HG03442 (cell line): ENCODE results near the gene EIF3L.

ENCODE experiments used
- ATAC-seq: cut with Tn5 transposase; IDR thresholded peaks from one replicate; pipeline ENCODE4 v1.9.1; 2021; ENCODE audit warnings: mild to moderate bottlenecking, moderate library complexity; ENCODE audit not compliant: unreplicated experiment

Gene EIF3L

DNA sequence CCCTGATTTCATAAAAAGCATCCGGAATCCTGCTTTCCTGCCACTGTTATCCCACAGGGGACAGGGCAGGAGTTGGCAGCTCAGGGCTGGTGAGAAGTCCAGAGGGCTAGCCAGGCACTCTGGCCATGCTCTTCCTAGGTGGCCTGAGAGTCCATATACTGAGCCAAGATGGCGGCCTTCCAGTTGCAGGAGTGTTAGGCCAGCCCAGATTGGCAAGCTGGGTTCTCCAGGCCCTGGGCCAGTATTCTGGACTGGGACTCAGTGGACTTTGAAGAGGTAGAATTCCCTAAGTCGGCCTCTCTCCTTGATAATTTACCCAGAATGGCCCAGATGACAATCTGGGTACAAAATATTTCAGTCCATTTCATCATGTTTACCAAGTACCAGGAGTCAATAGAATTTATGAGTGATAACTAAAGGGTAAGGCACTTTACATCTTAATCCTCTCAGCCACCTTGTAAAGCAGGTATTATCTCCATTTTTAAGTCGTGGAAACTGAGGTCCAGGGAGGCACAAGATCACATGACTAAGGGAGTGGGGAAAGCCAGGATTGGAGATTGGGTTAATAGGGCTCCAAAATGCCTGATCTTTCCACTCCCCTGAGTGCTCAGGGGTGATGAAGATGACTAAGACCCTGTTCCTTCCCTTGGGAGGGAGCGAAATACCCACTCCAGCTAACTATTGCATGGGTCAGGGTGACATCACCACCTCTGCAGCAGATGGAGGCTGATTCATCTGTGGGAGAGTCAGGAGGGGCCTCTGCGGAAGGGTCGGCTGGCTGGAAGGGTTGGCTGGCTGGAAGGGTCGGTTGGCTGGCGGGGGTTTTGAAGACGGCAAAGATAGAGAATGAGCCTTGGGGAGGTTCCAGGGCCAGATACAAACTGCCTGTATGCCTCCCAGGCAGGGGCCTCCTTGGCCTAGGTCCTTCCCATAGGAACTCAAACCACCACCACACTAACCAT, 55.6 kb downstream of the EIF3L start:
- no peak for ATAC-seq

DNA sequence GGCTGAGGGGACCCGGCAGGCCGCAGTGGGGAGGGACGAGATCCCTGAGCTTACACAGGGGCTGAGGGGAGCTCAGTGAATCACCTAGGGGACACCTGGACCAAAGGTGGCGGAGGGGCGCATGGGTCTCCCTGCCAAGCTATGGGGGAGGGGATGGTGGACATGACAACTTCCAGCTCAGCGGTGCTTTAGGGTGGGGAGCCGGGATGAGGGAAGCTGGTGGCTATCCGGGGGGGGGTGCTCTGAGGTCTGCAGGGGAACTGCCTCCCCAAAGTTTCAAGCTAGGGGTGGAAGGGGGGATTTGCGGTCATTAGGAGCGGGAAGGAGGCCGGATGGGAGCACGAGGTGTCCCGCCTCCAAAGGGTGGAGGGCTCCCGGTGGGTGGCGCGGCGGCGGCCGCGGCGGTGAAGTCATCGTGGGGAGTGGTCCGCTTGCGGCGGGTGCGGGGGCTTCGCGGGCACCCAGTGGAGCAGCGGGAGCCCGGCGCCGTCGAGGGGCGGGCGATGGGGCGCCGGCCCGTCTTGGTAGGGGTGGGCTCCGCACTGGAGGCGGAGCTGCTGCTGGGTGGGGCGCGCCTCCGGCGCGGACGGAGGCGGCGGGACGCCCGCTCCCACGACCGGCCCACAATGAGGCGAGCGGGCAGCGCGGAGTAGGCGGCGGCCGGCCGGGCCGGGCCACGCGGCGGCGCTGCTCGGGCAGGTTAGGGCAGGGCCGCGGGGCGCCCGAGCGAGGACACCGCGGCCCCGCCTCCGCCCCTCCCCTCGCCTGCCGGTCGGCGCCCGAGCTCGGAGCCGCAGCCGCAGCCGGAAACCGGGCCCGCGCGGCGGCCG, 56.5 kb downstream of the EIF3L start, which contains the start of gene MICALL1:
Gene MICALL1 (plus strand): TSS at position 764 of the 830 bp plus-strand sequence. CDS start 126 bp downstream, outside the sequence.
- ATAC-seq = peak; percentile 67

DNA sequence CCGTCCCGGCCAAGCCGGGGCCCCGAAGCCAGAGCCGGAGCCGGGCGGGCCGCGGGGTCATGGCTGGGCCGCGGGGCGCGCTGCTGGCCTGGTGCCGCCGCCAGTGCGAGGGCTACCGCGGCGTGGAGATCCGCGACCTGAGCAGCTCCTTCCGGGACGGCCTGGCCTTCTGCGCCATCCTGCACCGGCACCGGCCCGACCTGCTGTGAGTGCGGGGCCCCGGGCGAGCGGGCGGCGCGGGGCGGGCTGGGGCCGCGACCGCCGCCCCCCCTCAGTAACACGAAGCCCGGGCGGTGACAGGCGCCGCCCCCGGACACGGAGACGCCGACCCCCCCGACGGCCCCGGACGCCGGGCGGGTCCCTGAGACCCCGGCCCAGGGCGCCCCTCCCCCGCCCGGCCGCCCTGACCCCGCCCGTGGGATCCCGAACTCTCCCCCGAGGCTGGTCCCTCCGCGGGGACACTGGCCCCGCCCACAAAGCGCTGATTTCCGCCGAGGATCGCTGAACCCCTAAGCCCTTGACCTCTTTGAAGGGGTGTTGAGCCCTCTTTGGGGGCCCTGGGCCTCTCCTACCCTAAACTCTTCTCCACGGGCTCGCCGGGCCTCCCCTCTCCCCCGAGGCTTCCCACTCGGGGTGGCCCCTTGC, 57.3 kb downstream of the EIF3L start:
- peak; percentile 21 for ATAC-seq

DNA sequence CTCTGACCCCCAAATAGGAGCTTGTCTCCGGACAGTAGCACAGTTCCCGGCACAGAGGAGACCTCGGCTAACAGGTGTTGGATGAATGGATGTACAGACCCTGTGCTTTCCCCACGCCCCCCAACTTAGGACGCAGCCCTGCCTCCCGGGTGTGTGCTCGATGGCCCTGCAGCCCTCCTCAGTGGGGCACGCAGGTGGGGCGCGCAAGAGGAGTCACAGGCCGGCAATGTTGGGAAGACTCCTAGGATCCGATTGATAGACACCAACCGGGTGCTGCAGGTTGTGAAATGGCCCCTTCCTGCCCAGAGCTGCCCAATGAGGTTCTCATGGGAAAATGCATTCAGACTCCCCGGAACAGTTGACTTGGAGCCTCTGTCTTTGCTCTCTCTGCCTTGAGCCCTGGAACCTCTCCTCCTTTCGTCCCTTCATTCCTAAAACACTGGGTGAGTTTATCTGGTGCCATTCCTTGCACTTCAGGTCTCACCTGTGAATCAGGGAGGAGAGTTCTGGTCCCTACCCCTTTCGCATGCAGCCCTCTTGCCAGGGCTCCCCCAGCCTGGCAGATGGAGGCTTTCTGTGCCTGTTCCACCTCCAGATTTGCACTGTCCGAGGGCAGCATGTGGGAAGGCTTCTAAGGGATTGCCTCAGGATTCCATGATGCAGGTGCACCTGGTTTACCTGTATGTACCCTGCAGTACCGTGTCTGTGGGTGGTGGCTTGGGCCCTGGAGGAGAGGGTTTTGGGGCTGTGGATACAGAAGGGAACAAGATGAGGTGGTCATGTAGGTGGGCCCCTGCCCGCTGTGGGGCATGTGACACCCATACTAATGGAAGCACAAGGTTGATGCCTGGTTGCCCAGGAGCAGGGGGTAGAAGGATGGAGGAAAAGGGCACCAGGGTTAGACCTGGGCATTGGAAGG, 58.1 kb downstream of the EIF3L start:
- ATAC-seq = no peak

DNA sequence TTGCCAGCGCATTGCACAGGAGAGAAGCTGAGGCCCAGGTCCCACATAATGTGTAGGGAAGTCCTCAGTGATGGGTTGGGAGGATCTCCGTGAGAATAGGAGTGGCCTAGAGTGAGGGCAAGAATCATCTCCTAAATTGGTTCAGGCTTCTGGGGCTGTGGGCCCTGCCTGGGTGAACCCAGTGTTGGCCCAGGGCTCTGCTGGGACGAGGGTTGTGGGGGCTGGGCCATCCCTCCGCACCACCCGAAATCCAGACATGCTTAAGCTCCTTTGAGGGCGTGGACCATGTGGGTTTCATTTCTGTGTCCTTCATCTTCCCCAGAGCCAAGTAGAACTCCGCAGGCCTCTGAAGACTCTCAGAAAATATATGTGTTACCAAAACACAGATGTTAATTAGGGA, 60.5 kb downstream of the EIF3L start:
- no peak for ATAC-seq

DNA sequence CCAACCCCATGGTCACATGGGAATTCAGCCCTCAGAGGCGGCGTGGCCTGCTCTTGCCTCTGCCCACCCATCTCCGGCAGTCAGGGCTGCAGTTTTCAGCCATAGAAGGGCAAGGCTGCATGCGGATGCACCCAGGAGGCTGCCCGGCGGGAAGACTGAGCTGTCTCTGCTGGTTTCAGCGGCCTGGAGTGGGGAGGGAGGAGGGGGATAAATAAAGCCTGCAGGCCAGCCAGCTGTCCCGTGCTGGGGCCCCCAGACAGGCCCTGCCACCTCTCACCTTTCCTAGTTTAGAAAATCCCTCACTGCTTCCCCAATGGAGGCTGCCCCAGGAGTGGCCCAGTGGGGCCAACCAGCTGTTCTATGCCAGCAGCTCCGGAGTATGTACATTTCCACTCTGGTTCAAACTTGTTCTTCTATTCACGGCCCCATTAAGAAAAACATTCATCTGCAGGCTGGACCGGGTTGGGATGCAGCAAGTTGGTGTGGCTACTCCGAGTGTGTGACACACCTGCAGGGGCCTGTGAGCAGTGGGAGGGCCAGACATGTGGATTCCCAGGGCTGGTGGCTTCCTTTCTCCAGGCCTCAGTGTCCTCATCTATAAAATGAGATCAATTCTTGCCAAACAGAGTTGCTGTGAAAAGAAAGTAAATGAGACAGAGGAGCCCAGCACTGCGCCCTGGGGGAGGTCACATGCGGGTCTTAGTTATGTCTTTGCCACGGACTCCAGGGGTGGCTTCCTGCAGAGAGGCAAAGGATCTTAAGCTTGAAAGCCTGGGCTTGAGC, 61.9 kb downstream of the EIF3L start:
- no peak for ATAC-seq

DNA sequence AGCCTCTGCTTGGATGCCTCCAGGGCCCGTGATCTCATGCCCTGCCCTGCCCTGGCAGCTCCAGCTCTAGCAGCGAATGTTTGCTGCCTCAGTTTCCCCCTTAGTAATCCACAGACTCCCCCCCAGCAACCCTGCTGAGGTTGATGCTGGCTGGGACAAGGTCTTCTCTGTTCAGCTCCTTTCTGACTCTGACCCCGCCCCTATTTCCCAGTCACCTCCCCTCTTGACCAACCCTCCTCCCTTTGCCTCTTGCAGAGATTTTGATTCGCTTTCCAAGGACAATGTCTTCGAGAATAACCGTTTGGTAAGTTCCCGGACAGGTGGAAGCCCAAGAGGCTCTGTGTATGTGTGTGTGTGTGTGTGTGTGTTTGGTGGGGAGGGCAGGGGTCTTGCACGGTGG, 62.5 kb downstream of the EIF3L start:
- ATAC-seq = no peak

DNA sequence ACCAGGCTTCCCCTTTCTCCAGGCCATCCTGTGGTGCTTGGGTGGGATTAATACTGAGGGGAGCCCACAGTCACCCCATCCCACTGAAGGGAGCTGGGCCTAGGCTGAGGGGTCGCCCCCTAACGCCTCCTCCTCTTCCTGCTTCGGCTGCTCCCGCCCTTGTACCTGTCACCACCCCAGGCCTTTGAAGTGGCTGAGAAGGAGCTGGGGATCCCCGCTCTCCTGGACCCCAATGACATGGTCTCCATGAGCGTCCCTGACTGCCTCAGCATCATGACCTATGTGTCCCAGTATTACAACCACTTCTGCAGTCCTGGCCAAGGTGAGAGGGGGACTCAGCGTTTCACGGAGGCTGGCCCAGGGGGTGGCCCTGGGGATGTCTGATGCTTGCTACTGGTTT, 63.0 kb downstream of the EIF3L start:
- no peak for ATAC-seq

DNA sequence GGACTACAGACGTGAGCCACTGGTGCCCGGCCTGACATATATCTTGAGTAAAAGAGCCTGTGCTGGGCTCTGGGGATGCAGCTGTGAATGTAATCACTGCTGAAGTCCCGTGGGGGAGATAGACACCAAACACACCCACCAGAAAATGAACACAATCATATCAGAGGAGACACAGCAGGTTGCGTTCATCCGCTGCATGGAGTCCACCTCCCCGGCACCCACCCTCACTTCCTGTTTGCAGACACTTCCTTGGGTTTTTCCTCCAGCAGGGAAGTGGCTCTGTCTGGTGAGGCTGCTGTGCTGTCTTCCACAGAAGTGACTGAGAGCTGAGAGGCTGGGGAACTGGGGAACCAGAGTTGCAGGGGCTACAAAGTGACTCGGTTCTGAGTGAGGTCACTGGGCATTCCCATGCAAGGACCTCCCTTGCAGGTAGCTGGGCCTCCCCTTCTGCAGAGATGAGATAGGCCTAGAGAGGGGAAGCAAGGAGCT, 64.1 kb downstream of the EIF3L start:
- ATAC-seq = no peak

DNA sequence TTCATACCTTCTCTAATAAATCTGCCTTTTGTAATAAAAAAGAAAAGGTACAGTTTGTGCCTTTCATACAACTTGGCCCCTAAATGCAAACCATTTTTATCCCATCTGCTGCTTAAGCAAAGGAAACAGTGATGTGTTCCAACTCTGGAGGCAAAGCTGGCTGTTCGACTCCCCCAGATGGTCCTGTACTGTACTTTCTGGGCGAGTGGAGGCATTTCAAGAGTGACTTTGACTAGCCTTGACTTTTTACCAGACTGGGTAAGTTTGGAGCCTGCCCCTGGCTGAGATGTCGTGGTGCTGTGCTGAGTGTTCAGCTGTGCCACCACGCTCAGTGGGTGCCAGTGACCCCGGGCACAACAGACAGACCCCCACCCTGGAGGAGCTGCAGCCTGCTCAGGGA, 67.1 kb downstream of the EIF3L start:
- ATAC-seq = no peak

DNA sequence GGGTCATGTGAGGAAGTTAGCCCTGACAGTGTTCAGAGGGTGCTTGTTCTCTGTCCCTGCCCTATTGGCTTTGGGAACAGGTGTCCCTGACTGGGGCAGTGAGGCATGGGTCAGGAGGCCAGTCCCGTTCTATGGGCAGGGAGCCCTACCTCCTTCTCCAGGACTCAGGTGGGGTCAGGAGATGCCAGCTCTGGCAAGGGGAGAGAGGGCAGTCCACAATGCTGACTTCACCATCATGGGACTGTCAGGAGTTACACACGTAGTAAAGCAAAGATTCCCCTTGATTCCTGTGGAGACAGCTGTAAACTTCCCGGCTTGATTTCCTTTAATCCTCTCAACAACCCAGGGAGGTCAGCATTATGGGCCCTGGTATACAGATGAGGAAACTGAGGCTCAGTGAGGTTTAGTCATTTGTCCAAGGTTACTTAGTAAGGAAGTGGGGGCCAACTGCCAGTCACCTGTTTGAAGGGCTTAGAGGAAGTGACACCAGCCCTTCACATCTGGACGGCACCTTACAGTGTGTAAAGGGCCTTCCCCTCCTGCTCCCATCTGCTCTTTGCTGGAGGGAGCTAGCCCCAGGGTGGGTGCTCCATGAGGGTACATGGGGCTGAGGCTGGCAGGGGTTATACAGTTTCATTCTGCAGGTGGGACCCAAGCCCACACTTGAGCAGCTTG, 68.8 kb downstream of the EIF3L start:
- no peak for ATAC-seq

DNA sequence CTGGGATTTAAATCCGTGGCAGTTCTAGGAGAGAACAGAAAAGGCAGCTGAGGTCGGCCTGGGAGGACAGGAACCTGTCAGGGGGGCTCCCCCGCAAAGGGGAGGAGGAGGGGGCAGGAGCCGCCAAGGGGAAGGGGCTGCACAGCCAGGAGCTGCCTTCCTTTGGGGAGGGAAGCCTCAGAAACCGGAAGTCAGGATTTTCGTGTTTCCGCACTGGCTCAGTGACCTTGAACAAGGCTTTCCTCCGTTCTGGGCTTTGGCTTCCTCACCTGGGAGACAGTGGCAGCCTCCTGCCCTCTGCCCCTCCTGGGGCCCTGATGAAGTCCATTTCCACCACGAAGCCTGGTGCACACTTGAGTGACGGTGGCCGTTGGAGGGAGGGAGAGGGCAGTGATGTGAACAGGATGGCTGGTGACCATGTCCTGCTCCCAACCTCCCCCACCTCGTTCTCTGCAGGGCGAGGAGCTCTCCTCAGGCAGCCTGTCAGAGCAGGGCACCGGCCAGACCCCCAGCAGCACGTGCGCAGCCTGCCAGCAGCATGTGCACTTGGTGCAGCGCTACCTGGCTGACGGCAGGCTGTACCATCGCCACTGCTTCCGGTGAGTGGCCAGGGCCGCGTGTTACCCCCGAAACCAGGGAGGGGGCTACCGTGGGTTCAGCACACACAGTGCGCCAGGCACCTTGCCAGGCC, 69.5 kb downstream of the EIF3L start:
- ATAC-seq = no peak

DNA sequence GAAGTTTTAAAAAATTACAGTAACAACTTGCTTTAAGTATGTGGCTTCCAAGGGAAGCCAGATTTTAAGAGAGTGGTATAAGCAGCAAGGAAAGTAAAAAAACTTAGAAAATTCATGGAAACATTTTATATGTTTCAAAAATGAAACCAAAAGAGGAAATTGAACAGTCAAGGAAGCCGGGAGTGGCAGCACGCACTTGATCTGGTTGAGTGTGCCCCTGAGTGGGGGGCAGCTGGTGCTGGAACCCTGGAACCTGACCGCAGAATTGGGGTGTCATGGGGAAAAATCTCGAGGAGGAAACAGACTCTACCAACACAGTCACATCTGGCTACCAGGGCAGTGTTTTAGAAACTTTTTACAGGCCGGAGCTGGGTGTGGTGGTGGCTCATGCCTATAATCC, 70.9 kb downstream of the EIF3L start:
- ATAC-seq = no peak

DNA sequence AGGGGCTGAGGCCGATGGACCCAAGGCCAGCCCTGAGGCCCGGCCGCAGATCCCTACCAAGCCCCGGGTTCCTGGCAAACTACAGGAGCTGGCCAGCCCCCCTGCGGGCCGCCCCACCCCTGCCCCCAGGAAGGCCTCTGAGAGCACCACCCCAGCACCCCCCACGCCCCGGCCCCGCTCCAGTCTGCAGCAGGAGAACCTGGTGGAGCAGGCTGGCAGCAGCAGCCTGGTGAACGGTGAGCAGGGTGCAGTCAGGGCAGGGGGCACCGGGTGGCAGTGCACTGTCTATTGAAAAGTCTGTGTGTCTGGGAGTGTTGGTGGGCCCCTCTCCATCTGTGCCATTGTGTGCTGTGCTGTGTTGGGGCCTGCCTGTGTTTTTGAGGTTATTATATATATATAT, 73.0 kb downstream of the EIF3L start:
- no peak for ATAC-seq

DNA sequence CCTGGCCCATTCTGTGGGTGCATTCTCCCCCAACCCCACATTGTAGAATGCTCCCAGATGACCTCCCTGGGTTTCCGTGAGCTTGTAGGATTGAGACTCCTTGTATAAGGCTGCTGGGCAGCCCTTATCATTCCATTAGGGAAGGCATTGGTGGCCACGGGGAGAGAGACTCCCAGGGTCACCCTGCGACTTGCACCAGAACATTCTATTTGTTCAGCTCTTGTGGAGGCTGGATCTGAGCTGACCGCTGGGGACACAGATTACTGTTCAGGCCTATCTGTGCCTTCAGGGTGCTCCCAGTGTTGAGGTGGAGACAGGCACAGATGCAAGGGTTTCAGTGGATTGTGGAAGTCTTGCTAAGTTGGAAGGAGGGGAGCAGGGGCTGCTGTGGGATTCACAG, 74.7 kb downstream of the EIF3L start:
- no peak for ATAC-seq

DNA sequence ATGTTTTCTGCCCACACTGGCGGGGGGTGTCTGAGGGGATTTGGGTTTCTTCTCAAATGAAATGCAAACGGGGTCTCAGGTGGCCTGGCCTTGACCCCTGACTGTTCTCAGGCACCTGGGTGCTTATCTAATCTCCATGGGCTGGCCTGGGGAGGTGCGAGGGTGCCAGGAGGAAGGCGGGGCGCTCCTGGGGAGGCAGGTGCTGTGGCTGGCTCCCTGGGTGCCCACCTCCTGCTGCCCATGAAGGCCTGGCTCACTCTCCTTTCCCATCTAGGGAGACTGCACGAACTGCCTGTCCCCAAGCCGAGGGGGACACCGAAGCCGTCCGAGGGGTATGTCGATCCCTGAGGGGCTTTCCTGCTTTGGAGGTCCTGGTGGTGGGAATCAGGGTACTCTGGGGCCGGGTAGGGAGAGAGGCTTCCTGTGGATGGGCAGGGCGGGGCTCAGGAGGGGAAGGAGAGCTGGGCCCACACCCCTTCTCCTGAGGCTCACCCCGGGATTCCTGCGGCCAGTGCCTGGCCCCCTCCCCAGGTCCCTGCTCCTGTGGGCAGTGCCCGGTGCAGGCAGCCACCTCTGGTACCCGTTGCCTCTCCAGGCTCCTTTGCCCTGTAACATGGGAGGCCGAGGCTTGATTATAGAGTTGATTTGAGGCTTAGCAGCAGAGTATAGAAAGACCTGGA, 75.3 kb downstream of the EIF3L start:
- ATAC-seq = no peak

DNA sequence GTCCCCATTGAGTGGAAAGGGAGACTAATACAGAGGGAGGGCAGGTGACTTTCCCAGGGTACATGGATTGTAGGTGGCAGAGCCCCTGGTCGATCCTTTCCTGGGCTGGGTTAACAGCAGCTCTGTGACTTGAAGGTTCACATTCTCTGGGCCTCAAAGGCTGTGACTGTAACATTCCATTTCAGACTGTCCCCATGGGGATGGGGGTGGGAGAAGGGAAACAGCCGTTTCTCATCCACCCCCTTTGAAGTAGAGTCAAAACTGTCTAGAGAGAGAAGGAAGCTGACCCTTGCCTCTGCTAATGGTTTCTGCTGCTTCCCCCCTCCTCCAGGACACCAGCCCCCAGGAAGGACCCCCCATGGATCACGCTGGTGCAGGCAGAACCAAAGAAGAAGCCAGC, 76.1 kb downstream of the EIF3L start:
- ATAC-seq = no peak

DNA sequence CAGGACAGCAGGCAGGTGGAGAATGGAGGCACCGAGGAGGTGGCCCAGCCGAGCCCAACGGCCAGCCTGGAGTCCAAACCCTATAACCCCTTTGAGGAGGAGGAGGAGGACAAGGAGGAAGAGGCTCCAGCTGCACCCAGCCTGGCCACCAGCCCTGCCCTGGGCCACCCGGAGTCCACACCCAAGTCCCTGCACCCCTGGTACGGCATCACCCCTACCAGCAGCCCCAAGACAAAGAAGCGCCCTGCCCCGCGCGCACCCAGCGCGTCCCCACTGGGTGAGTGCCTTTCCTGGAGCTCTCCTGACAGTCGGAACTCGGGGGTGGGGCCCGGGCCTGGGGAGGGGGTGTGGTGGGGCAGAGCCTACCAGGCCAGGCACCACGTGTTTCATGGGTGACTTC, 76.5 kb downstream of the EIF3L start:
- ATAC-seq = no peak
